WTC11 (cell line): ENCODE results near the gene P4HB. TPM values are rescaled to one million over a fixed set of nuclear protein-coding genes. Genes with fewer than 3 reads are reported as not detected.

Experiments used
- ATAC-seq: fragments of 200-7000 bp; cut with Tn5 transposase; 2 replicates; pipeline ENCODE4 v1.10.0; 2021; ENCODE audit warnings: mild to moderate bottlenecking, moderate library complexity
- CTCF ChIA-PET: fragments of 300-600 bp; sonication (Branson Sonifier 250); formaldehyde crosslinking; loops from one replicate; lab custom pipeline; 2021; ENCODE audit warnings: antibody characterized with exemption; lab: Charles Lee
- POLR2A ChIA-PET: fragments of 350-600 bp; sonication (Branson Sonifier 250); formaldehyde crosslinking; loops from one replicate; lab custom pipeline; 2021; ENCODE audit warnings: antibody characterized with exemption; lab: Charles Lee
- DNase-seq: peaks from one replicate; pipeline ENCODE4 v3.0.0; 2021; ENCODE audit warnings: low spot score
- H3K27ac Mint-ChIP-seq: 2 replicates; pipeline ENCODE4 v1.8.0; 2021; ENCODE audit warnings: mixed read lengths
- H3K27me3 Mint-ChIP-seq: 2 replicates; pipeline ENCODE4 v1.8.0; 2021; ENCODE audit warnings: low read depth, mild to moderate bottlenecking, moderate library complexity, mixed read lengths
- H3K36me3 Mint-ChIP-seq: 2 replicates; pipeline ENCODE4 v1.8.0; 2021; ENCODE audit warnings: mixed read lengths
- H3K4me1 Mint-ChIP-seq: 2 replicates; pipeline ENCODE4 v1.8.0; 2022; ENCODE audit warnings: mixed read lengths
- H3K4me3 Mint-ChIP-seq: 2 replicates; pipeline ENCODE4 v1.8.0; 2021; ENCODE audit warnings: mild to moderate bottlenecking, moderate library complexity, mixed read lengths
- H3K9me3 Mint-ChIP-seq: 2 replicates; pipeline ENCODE4 v1.8.0; 2021; ENCODE audit warnings: mixed read lengths
- ARID4B ChIP-seq: sonication (generic); formaldehyde crosslinking; IDR thresholded peaks from 2 replicates; pipeline ENCODE4 v1.8.0; 2023; ENCODE audit warnings: missing genetic modification reagents, mild to moderate bottlenecking, borderline replicate concordance
- E2F4 ChIP-seq: sonication (generic); formaldehyde crosslinking; IDR thresholded peaks from 2 replicates; pipeline ENCODE4 v1.8.1; 2022; ENCODE audit warnings: low read depth, mild to moderate bottlenecking, moderate library complexity, missing genetic modification reagents, borderline replicate concordance
- ESRRA ChIP-seq: sonication (generic); formaldehyde crosslinking; IDR thresholded peaks from 2 replicates; pipeline ENCODE4 v1.8.1; 2022; ENCODE audit warnings: mild to moderate bottlenecking, missing genetic modification reagents, borderline replicate concordance
- ETV6 ChIP-seq: sonication (generic); formaldehyde crosslinking; IDR thresholded peaks from 2 replicates; pipeline ENCODE4 v1.8.1; 2022; ENCODE audit warnings: mild to moderate bottlenecking, missing genetic modification reagents
- FOXJ3 ChIP-seq: sonication (generic); formaldehyde crosslinking; IDR thresholded peaks from 2 replicates; pipeline ENCODE4 v1.9.0; 2021; ENCODE audit warnings: missing genetic modification reagents, mild to moderate bottlenecking, borderline replicate concordance
- FOXP1 ChIP-seq: sonication (generic); formaldehyde crosslinking; IDR thresholded peaks from 2 replicates; pipeline ENCODE4 v1.8.0; 2022; ENCODE audit warnings: missing genetic modification reagents, mild to moderate bottlenecking, moderate library complexity, borderline replicate concordance
- FOXP4 ChIP-seq: sonication (generic); formaldehyde crosslinking; IDR thresholded peaks from 2 replicates; pipeline ENCODE4 v1.8.0; 2022; ENCODE audit warnings: mild to moderate bottlenecking, missing genetic modification reagents
- NFYB ChIP-seq: sonication (generic); formaldehyde crosslinking; conservative IDR thresholded peaks from 2 replicates; pipeline ENCODE4 v1.8.0; 2022; ENCODE audit warnings: low read depth, missing genetic modification reagents
- NR3C1 ChIP-seq: sonication (generic); formaldehyde crosslinking; conservative IDR thresholded peaks from 2 replicates; pipeline ENCODE4 v1.8.1; 2023; ENCODE audit warnings: low read depth, mild to moderate bottlenecking, missing genetic modification reagents
- OVOL2 ChIP-seq: fragments of 250-450 bp; sonication (Bioruptor Pico); IDR thresholded peaks from 2 replicates; pipeline ENCODE4 v1.9.0; 2021; ENCODE audit warnings: mild to moderate bottlenecking, borderline replicate concordance
- SMAD3 ChIP-seq: sonication (generic); formaldehyde crosslinking; IDR thresholded peaks from 2 replicates; pipeline ENCODE4 v1.8.0; 2022; ENCODE audit warnings: missing genetic modification reagents, mild to moderate bottlenecking, borderline replicate concordance
- ZMAT4 ChIP-seq: fragments of 250-450 bp; sonication (Bioruptor Pico); IDR thresholded peaks from 2 replicates; pipeline ENCODE4 v1.9.0; 2021; ENCODE audit warnings: mild to moderate bottlenecking
- ZNF396 ChIP-seq: fragments of 250-450 bp; sonication (Bioruptor Pico); IDR thresholded peaks from 2 replicates; pipeline ENCODE4 v1.8.0; 2021; ENCODE audit warnings: mild to moderate bottlenecking, moderate library complexity, borderline replicate concordance
- total RNA-seq: library from RNA; stranded (reverse); gene quantifications from 3 replicates; pipeline ENCODE4 v1.2.3, GENCODE V29; 2021
- TF ChIP-seq, protein P1 (sequence below): sonication (generic); formaldehyde crosslinking; IDR thresholded peaks from 2 replicates; pipeline ENCODE4 v1.8.0; 2023; ENCODE audit warnings: mild to moderate bottlenecking, missing genetic modification reagents
- TF ChIP-seq, protein P2 (sequence below): fragments of 250-450 bp; sonication (Bioruptor Pico); conservative IDR thresholded peaks from 2 replicates; pipeline ENCODE4 v1.9.0; 2021; ENCODE audit warnings: mild to moderate bottlenecking

The P4HB gene
- total RNA-seq, 1 experiment from 2014 or later = 380 TPM

DNA sequence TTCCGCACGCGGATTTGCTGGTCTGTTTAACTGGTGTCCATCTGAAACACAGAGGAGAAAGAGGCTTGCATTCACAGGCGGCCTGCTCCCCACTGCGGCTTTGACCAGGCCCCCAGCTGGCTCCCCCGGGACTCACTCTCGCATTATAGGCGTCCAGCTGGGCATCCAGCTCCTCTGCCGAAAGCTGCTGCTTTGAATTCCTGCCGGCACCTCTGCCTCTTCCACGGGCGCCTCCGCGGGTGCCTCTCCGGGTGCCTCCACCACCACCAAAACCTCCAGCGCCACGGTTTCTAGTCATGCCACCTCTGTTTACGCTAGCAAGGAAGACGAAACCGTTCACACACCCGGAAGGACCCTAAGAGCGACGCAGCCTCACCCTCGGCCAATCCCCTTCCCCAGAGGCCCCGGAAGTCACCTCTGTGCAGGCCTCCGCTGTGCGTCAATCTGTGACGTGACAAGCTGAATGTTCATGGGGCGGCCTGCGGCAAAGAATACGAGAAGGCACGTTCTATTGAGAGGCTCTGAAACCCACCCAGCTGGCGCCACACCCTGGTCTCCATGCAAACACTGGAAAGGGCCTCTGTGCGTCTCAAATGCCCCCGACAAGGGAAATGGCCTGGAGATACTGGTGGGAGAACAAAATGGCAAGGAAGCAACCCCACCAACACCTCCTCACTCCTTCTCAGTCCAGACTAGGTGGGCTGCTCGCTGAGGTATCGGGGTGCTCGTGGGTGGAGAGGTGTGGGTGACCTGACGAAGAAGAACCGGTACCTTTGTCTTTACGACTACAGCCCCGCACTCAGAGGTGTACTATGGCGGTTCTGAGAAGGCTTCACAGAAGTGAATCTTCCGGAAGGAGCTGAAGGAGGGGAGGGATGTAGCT lies 28.0 kb upstream of the P4HB start:
- ChIA-PET POLR2A (interaction anchor here (0.6 kb wide), 1 partner anchor 666 kb away, joined by 6 read pairs; no protein-coding TSS in a partner anchor), CTCF (no interaction called here)
- Mint-ChIP-seq H3K9me3 (no peaks in the 10 kb centered on the region), H3K36me3 (peaks cover 54% of the 10 kb centered on the region), H3K27ac (peak overlapping the region; percentile 36; the same call in 1 of the 2 replicates), H3K4me1 (peaks cover 11% of the 10 kb centered on the region), H3K4me3 (peak overlapping the region; percentile 88), H3K27me3 (no peaks in the 10 kb centered on the region)
- DNase-seq = no peak
- TF ChIP-seq, protein P1, sequence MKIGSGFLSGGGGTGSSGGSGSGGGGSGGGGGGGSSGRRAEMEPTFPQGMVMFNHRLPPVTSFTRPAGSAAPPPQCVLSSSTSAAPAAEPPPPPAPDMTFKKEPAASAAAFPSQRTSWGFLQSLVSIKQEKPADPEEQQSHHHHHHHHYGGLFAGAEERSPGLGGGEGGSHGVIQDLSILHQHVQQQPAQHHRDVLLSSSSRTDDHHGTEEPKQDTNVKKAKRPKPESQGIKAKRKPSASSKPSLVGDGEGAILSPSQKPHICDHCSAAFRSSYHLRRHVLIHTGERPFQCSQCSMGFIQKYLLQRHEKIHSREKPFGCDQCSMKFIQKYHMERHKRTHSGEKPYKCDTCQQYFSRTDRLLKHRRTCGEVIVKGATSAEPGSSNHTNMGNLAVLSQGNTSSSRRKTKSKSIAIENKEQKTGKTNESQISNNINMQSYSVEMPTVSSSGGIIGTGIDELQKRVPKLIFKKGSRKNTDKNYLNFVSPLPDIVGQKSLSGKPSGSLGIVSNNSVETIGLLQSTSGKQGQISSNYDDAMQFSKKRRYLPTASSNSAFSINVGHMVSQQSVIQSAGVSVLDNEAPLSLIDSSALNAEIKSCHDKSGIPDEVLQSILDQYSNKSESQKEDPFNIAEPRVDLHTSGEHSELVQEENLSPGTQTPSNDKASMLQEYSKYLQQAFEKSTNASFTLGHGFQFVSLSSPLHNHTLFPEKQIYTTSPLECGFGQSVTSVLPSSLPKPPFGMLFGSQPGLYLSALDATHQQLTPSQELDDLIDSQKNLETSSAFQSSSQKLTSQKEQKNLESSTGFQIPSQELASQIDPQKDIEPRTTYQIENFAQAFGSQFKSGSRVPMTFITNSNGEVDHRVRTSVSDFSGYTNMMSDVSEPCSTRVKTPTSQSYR (CRISPR knock-in tag) = no peak
- no peak for TF ChIP-seq ZNF396
- no peak for TF ChIP-seq E2F4 (CRISPR knock-in tag)
- TF ChIP-seq FOXP4 = no peak
- no peak for TF ChIP-seq NR3C1 (CRISPR knock-in tag)
- TF ChIP-seq ETV6 (CRISPR knock-in tag) = no peak
- TF ChIP-seq, protein P2, sequence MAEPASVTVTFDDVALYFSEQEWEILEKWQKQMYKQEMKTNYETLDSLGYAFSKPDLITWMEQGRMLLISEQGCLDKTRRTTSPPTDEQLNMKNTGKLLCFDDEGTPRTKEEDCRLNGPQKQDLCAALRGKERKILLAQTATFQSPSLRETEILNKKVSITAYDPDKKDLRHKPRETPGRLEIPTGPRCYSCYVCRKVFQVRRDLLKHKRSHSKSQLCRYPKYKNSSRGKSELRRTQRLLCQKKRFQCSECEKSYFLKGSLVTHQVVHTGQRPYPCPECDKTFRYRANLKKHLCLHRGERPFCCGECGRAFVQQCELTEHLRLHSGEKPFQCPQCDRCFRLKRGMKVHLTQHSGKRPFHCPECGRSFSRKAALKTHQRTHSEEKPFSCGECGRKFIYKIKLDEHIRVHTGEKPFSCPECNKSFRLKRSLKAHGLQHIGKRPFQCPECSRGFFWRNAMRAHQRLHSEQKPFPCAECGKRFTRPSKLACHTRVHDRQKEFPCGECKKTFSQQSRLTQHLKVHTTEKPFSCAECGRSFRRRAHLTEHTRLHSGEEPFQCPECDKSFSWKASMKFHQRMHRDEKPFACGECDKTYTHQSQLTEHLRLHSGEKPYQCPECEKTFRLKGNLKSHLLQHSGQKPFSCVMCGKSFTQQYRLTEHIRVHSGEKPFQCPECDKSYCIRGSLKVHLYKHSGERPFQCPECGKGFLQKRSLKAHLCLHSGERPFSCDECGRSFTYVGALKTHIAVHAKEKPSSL = no peak
- no peak for TF ChIP-seq ESRRA
- ATAC-seq = no peak

GRCh38 chr17:81885869-81886548 lies 25.7 kb upstream of the P4HB start:
- ChIA-PET CTCF (interaction anchor here (0.6 to 1.1 kb wide), 3 partner anchors 16 to 66 kb away, joined by 3 to 4 read pairs (median 3); no protein-coding TSS in a partner anchor), POLR2A (no interaction called here)
- H3K9me3 Mint-ChIP-seq = no peaks in the 10 kb centered on the region
- H3K36me3 Mint-ChIP-seq = peaks cover 63% of the 10 kb centered on the region
- peaks cover 11% of the 10 kb centered on the region for H3K4me1 Mint-ChIP-seq
- DNase-seq (no peak), ATAC-seq (no peak)
- H3K27ac Mint-ChIP-seq = no peak overlapping the region; the same call in 1 of the 2 replicates
- no peaks in the 10 kb centered on the region for H3K27me3 Mint-ChIP-seq
- no peak overlapping the region for H3K4me3 Mint-ChIP-seq
- TF ChIP-seq ZMAT4 = no peak
- no peak for TF ChIP-seq FOXJ3 (CRISPR knock-in tag)
- TF ChIP-seq SMAD3 (CRISPR knock-in tag) = no peak
- no peak for TF ChIP-seq NFYB (CRISPR knock-in tag)
- no peak for TF ChIP-seq OVOL2 (CRISPR knock-in tag)
- TF ChIP-seq ARID4B (CRISPR knock-in tag) = no peak
- TF ChIP-seq, protein P1 (CRISPR knock-in tag) = no peak
- TF ChIP-seq FOXP1 (CRISPR knock-in tag) = no peak
